HG03520 (cell line): Measurements from ENCODE around the gene SFXN2.

Experiments used
- ATAC-seq: cut with Tn5 transposase; IDR thresholded peaks from one replicate; pipeline ENCODE4 v1.9.1; 2021; ENCODE audit warnings: mild to moderate bottlenecking, moderate library complexity; ENCODE audit not compliant: unreplicated experiment

The SFXN2 gene

GRCh38 chr10:102775201-102775934 lies 60.9 kb downstream of the SFXN2 start:
- ATAC-seq, result no peak

GRCh38 chr10:102775935-102776669 lies 61.7 kb downstream of the SFXN2 start:
- ATAC-seq, result no peak

- no peak for ATAC-seq
Observed at GRCh38 chr10:102776779-102777456, 62.5 kb downstream of the SFXN2 start.

GRCh38 chr10:102777711-102778453 lies 63.4 kb downstream of the SFXN2 start:
- ATAC-seq, result no peak

GRCh38 chr10:102778781-102779180 lies 64.3 kb downstream of the SFXN2 start:
- ATAC-seq, result no peak

GRCh38 chr10:102779680-102780526 lies 65.5 kb downstream of the SFXN2 start:
- ATAC-seq, result no peak

- no peak for ATAC-seq
Observed at GRCh38 chr10:102780527-102780808, 66.0 kb downstream of the SFXN2 start.

- ATAC-seq, result no peak
Observed at GRCh38 chr10:102781090-102781920, 66.9 kb downstream of the SFXN2 start.

- ATAC-seq, result no peak
Observed at GRCh38 chr10:102781921-102782557, 67.6 kb downstream of the SFXN2 start.

GRCh38 chr10:102782673-102783551 lies 68.5 kb downstream of the SFXN2 start:
- ATAC-seq, result no peak

GRCh38 chr10:102783568-102783967 lies 69.1 kb downstream of the SFXN2 start:
- ATAC-seq, result no peak

GRCh38 chr10:102785818-102786217 lies 71.4 kb downstream of the SFXN2 start:
- ATAC-seq, result no peak

- ATAC-seq, result no peak
Observed at GRCh38 chr10:102791754-102792395, 77.4 kb downstream of the SFXN2 start.
